ENCODE results near the gene ZC3H12D. TPM values are rescaled to one million over a fixed set of nuclear protein-coding genes. Genes with fewer than 3 reads are reported as not detected.

Gene ZC3H12D
- total and polyA plus RNA-seq, 2 donors (not counting 3 experiments of a cell fraction or from before 2014, with no cell fraction given): 0.06 TPM; not detected in 1

- Histone ChIP-seq H3K9me3 (replicated peaks; ENCODE audit: control insufficient read depth, insufficient read depth, low read length) (no peaks in the 10 kb centered on the region), H3K27me3 (ENCODE audit: control insufficient read depth in 2 of 2, insufficient read depth in 2 of 2, low read length in 2 of 2) (peaks cover 23 to 39% of the 10 kb centered on the region in 2 experiments), H4K20me1 (replicated peaks; ENCODE audit: control insufficient read depth, extremely low read depth, insufficient read depth, low read length) (no peaks in the 10 kb centered on the region), H2AFZ (ENCODE audit: low read depth, low read length) (no peak overlapping the region), H3K9ac (replicated peaks; ENCODE audit: extremely low read depth, insufficient read depth, low read length) (no peak overlapping the region), H3K36me3 (ENCODE audit: control insufficient read depth in 2 of 2, extremely low read depth in 1 of 2, insufficient read depth in 2 of 2, low read length in 2 of 2) (no peaks in the 10 kb centered on the region), H3K27ac (ENCODE audit: insufficient read depth, low read depth, low read length) (no peak overlapping the region), H3K9me1 (replicated peaks; ENCODE audit: control insufficient read depth, extremely low read depth, insufficient read depth, low read length) (no peaks in the 10 kb centered on the region), H3K4me1 (ENCODE audit: control insufficient read depth, extremely low read depth, insufficient read depth, low read length) (no peaks in the 10 kb centered on the region), H3K79me2 (ENCODE audit: control insufficient read depth, insufficient read depth, low read length) (no peaks in the 10 kb centered on the region), H3K4me2 (ENCODE audit: insufficient read depth, low read length) (no peak overlapping the region), H3K4me3 (replicated peaks in 1 of 3; ENCODE audit: insufficient read depth in 1 of 3, low read depth in 1 of 3, low read length in 3 of 3) (no peak overlapping the region)
- ChIA-PET POLR2A (no interaction called here), CTCF (no interaction called here)
- dilution Hi-C loops (cut with MboI; ENCODE audit: extremely low pct_ligation_motif_present, low sequenced_read_pairs) (no loop called here), intact Hi-C loops (cut with micrococcal nuclease) (no loop called here)
- peak; percentile 88 for TF ChIP-seq EZH2 (IDR thresholded peaks at IDR 0.05; ENCODE audit: borderline replicate concordance, low read depth, low read length, severe bottlenecking)
- no peak for TF ChIP-seq FOS (IDR thresholded peaks at IDR 0.05; ENCODE audit: borderline replicate concordance, insufficient read depth, low read length)
- no peak for TF ChIP-seq MYC (IDR thresholded peaks at IDR 0.05; ENCODE audit: low read depth, low read length)
- TF ChIP-seq GATA2 (IDR thresholded peaks at IDR 0.05; ENCODE audit: insufficient read depth, insufficient read length, low read depth, low read length): no peak
- no TSS peak for BruUV-seq (replicated peaks)
- DNase-seq (ENCODE audit: low read depth, low spot score) (no peak), FAIRE-seq (no peak)
These were observed 33.3 kb downstream of the ZC3H12D start for GRCh38 chr6:149451376-149452036.

DNA sequence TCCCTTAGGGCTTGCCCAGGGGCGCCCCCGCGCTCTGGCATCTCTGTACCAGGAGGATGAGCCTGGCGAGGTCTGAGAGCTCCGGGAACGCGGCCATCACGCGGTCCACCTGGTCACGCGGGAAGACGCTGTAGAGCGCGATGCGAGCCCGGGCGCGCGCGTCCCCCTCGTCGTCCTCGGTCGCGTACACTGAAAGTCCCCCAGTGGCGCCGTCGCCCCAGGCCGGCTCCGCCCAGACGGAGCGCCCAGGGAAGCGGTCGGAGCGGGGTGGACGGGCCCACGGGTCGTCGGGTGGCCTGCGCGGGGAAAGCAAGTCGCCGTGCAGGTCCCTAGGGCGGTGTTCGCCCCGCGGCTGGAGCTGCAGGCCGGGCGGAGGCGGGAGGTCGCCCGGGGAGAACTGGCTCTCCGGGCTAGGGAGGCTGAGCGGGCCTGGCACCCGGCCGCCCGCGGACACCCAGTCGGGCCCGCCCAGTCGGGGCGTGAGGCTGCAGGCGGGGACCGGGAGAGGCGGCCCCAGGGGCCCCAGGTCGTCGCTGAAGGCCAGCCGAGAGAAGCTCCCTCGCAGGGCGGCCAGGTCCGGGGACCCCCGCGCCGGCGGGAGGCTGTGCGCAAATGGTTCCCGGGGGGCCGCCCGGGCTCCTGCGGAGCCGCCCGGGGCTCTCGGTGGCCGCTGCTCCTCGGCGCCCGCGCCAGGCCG, 34.0 kb downstream of the ZC3H12D start:
- Histone ChIP-seq H3K27ac (ENCODE audit: insufficient read depth, low read depth, low read length) (no peak overlapping the region), H3K36me3 (ENCODE audit: control insufficient read depth in 2 of 2, extremely low read depth in 1 of 2, insufficient read depth in 2 of 2, low read length in 2 of 2) (no peaks in the 10 kb centered on the region), H3K4me1 (ENCODE audit: control insufficient read depth, extremely low read depth, insufficient read depth, low read length) (no peaks in the 10 kb centered on the region), H3K4me3 (replicated peaks in 1 of 3; ENCODE audit: insufficient read depth in 1 of 3, low read depth in 1 of 3, low read length in 3 of 3) (no peak overlapping the region), H3K9me1 (replicated peaks; ENCODE audit: control insufficient read depth, extremely low read depth, insufficient read depth, low read length) (no peaks in the 10 kb centered on the region), H3K4me2 (ENCODE audit: insufficient read depth, low read length) (no peak overlapping the region), H3K79me2 (ENCODE audit: control insufficient read depth, insufficient read depth, low read length) (no peaks in the 10 kb centered on the region), H3K9me3 (replicated peaks; ENCODE audit: control insufficient read depth, insufficient read depth, low read length) (no peaks in the 10 kb centered on the region), H4K20me1 (replicated peaks; ENCODE audit: control insufficient read depth, extremely low read depth, insufficient read depth, low read length) (no peaks in the 10 kb centered on the region), H3K27me3 (ENCODE audit: control insufficient read depth in 2 of 2, insufficient read depth in 2 of 2, low read length in 2 of 2) (peaks cover 23 to 39% of the 10 kb centered on the region in 2 experiments), H2AFZ (ENCODE audit: low read depth, low read length) (no peak overlapping the region), H3K9ac (replicated peaks; ENCODE audit: extremely low read depth, insufficient read depth, low read length) (no peak overlapping the region)
- DNase-seq (ENCODE audit: low read depth, low spot score) (no peak), FAIRE-seq (no peak)
- BruUV-seq (replicated peaks): no TSS peak
- POLR2A ChIA-PET: no interaction called here
- dilution Hi-C loops (cut with MboI; ENCODE audit: extremely low pct_ligation_motif_present, low sequenced_read_pairs) (no loop called here), intact Hi-C loops (cut with micrococcal nuclease) (no loop called here)
- peak; percentile 92 for TF ChIP-seq EZH2 (IDR thresholded peaks at IDR 0.05; ENCODE audit: borderline replicate concordance, low read depth, low read length, severe bottlenecking)
- TF ChIP-seq CTCF (IDR thresholded peaks at IDR 0.05; ENCODE audit: extremely low read depth in 1 of 2, insufficient read depth in 1 of 2, low read depth in 1 of 2, low read length in 2 of 2): no peak
- no peak for TF ChIP-seq JUN (IDR thresholded peaks at IDR 0.05; ENCODE audit: borderline replicate concordance, insufficient read depth, insufficient read length, low read depth)
- TF ChIP-seq GATA2 (IDR thresholded peaks at IDR 0.05; ENCODE audit: insufficient read depth, insufficient read length, low read depth, low read length): no peak
- CTCF ChIA-PET: no interaction called here

Measured in endothelial cell of umbilical vein (primary cell).